ENCODE results near the gene OR51G2.

DNA sequence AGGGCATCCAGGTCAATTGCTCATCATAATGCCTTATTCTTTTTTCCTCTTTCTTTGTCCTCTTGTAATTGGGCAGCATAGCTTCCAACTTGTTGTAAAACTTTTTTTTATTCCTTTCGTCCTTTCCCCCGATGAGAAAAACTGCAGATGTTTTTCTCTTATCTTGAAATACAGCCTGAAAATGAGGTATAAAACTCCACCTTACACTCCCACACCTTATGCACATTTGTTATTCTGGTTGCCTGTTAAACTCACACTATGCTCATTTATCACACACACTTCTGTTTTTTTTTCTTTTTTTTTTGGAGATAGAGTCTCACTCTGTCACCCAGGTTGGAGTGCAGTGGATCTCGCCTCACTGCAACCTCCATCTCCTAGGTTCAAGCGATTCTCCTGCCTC is 38.2 kb upstream of the OR51G2 start:
- TF ChIP-seq, protein P1, sequence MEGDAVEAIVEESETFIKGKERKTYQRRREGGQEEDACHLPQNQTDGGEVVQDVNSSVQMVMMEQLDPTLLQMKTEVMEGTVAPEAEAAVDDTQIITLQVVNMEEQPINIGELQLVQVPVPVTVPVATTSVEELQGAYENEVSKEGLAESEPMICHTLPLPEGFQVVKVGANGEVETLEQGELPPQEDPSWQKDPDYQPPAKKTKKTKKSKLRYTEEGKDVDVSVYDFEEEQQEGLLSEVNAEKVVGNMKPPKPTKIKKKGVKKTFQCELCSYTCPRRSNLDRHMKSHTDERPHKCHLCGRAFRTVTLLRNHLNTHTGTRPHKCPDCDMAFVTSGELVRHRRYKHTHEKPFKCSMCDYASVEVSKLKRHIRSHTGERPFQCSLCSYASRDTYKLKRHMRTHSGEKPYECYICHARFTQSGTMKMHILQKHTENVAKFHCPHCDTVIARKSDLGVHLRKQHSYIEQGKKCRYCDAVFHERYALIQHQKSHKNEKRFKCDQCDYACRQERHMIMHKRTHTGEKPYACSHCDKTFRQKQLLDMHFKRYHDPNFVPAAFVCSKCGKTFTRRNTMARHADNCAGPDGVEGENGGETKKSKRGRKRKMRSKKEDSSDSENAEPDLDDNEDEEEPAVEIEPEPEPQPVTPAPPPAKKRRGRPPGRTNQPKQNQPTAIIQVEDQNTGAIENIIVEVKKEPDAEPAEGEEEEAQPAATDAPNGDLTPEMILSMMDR (IDR thresholded peaks at IDR 0.05; ENCODE audit: low read depth, low read length): no peak
- no peak for TF ChIP-seq EZH2phosphoT487 (IDR thresholded peaks at IDR 0.05; ENCODE audit: low read depth)
